Activated T-cell treated with anti-CD3 and anti-CD28 coated beads for 1 hour (primary cell): ENCODE measurements around the gene FTO.

Experiments used
- DNase-seq: peaks from one replicate; pipeline ENCODE4 v3.0.0-alpha.2; 2020; ENCODE audit warnings: low read depth

The FTO gene

GRCh38 chr16:54129810-54130209 is 425.9 kb downstream of the FTO start:
- no peak for DNase-seq

- no peak for DNase-seq
Observed at GRCh38 chr16:54135361-54136275, 431.7 kb downstream of the FTO start.

GRCh38 chr16:54136276-54136625 is 432.3 kb downstream of the FTO start:
- no peak for DNase-seq

- no peak for DNase-seq
Observed at GRCh38 chr16:54140057-54140787, 436.3 kb downstream of the FTO start.

GRCh38 chr16:54140788-54141136 is 436.8 kb downstream of the FTO start:
- no peak for DNase-seq

GRCh38 chr16:54142787-54143186 is 438.8 kb downstream of the FTO start:
- DNase-seq: no peak

- no peak for DNase-seq
Observed at GRCh38 chr16:54143410-54143809, 439.5 kb downstream of the FTO start.

- DNase-seq: no peak
Observed at GRCh38 chr16:54143934-54144571, 440.1 kb downstream of the FTO start.

GRCh38 chr16:54144572-54144947 is 440.6 kb downstream of the FTO start:
- DNase-seq: no peak

GRCh38 chr16:54145881-54146280 is 441.9 kb downstream of the FTO start:
- DNase-seq: no peak

GRCh38 chr16:54148974-54149373 is 445.0 kb downstream of the FTO start:
- DNase-seq: no peak

- DNase-seq: no peak
Observed at GRCh38 chr16:54150861-54151260, 446.9 kb downstream of the FTO start.

- no peak for DNase-seq
Observed at GRCh38 chr16:54152362-54153239, 448.6 kb downstream of the FTO start.

GRCh38 chr16:54153240-54153934 is 449.4 kb downstream of the FTO start:
- DNase-seq: no peak

- no peak for DNase-seq
Observed at GRCh38 chr16:54156349-54156748, 452.4 kb downstream of the FTO start.

- DNase-seq: no peak
Observed at GRCh38 chr16:54158986-54159385, 455.0 kb downstream of the FTO start.

GRCh38 chr16:54159490-54160080 is 455.6 kb downstream of the FTO start:
- DNase-seq: no peak

- no peak for DNase-seq
Observed at GRCh38 chr16:54160252-54160860, 456.4 kb downstream of the FTO start.

GRCh38 chr16:54160939-54161897 is 457.3 kb downstream of the FTO start:
- DNase-seq: no peak
